ENCODE results near the gene DAPK2.
A peak's percentile ranks its signal among the peaks of the same experiment; 100 is the strongest.
"Not testable (repeated sequence)": the region's sequence is repeated elsewhere in the genome, so short reads cannot be mapped to it uniquely, and the experiment has no call there.

DAPK2 gene

GRCh38 chr15:63973212-63974009 is 72.9 kb downstream of the DAPK2 start:
- no peak for DNase-seq (ENCODE audit: low spot score)

DNA sequence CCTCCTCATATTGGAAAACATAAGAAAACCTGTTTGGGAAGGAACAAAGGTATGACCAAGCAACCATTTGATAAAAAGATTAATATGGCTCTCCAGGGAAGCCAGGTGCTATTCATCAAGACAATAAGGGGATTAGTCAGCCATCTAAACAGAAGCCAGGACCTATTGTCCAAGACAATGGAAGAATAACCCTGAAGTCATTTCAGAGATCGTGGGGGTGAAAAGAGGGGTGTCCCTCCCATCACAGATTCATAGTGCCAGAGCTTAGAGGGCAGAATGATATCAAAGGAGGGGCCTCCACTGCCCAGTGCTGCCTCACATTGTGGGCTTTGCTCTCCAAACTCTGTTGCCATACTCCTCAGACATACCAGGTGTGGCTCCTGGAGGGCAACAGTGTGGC is 73.5 kb downstream of the DAPK2 start:
- no peak for DNase-seq (ENCODE audit: low spot score)

DNA sequence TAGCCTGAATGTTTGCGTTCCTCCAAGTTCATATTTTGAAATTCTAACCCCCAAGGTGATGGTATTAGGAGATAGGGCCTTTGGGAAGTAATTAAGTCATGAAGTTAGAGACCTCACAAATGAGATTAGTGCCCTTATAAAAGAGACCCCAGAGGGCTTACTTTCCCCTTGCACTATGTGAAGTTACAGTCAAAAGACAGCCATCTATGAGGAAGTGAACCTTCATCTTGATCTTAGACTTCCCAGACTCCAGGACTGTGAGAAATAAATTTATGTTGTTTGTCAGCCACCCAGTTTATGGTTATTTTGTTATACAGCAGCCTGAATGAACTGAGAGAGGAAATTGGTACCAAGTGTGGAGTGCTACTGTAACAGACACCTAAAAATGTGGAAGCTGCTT is 74.4 kb downstream of the DAPK2 start:
- DNase-seq (ENCODE audit: low spot score) = no peak

DNA sequence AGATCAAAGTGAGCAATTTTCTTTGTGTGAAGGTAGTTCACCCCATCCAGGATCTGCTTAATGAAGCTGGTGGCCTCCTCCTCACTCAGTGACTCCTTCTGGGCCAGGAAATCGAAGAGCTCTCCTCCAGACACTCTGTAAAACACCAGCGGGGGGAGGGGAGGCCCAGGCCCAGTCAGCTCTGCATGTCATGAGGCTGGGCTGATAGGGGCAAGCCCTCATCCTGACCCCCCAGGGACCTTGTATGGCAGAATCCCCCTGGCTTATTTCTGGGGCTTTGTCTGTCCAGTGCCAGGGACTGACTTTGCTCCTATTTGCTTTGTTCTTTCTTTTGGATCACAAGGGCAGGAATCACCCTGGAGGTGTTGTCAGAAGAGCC is 74.9 kb downstream of the DAPK2 start:
- DNase-seq (ENCODE audit: low spot score) = peak; percentile 38

- no peak for DNase-seq (ENCODE audit: low spot score)
Observed at GRCh38 chr15:63970621-63971426, 75.5 kb downstream of the DAPK2 start.

DNA sequence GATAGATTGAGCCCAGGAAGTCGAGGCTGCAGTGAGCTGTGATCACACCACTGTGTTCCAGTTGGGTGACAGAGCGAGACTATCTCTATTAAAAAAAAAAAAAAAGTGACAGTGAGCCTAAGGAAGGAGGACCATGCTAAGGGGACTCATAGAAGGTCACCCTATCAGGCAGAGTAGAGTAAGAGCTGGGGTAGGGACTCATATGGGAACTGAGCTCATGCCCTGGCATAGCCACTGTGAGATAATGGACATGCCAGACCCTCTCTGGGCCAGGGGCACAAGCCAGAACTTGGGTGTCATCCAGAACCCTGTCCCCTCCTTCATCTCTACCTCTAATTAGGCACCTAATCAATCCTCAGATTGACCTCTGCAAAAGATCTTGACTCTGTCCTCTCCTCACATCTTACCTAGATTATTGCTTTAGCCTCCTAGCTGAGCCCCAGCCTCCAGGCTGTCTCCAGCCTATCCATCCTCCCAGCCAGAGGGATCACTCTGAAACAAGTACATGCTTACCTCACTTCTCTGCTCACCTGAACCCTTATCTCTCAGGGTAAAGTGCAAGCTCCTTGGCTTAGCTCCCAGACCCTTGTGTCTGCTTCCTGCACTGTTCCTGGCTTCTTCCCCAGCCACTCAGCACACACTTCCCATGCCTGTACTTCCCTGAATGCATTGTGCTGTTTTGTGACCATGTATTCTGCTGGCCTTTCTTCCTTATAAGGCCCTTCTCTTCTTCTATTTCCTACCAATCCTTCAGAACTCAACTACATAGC is 76.4 kb downstream of the DAPK2 start:
- no peak for DNase-seq (ENCODE audit: low spot score)

DNA sequence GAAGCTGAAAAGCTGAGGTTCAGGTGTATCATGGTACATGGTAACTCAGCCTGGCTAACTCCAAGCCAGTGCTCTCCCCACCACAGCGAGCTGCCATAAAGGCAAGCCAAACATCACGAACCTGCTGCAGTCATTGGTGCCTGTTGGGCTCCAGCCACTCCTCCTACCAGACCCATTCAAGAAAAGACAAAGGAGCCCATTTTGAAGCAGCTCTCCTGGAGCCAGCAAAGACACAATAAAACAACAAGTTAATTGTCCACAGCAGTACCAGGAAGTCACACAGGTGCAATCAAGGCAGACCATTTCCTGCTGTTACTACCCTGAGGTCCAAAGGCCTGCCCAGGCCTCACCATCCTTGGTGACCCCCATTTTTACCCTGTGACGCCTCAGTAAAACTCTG is 77.6 kb downstream of the DAPK2 start:
- DNase-seq (ENCODE audit: low spot score) = no peak

GRCh38 chr15:63968122-63968524 is 78.2 kb downstream of the DAPK2 start:
- no peak for DNase-seq (ENCODE audit: low spot score)

GRCh38 chr15:63967616-63968015 is 78.7 kb downstream of the DAPK2 start:
- no peak for DNase-seq (ENCODE audit: low spot score)

DNA sequence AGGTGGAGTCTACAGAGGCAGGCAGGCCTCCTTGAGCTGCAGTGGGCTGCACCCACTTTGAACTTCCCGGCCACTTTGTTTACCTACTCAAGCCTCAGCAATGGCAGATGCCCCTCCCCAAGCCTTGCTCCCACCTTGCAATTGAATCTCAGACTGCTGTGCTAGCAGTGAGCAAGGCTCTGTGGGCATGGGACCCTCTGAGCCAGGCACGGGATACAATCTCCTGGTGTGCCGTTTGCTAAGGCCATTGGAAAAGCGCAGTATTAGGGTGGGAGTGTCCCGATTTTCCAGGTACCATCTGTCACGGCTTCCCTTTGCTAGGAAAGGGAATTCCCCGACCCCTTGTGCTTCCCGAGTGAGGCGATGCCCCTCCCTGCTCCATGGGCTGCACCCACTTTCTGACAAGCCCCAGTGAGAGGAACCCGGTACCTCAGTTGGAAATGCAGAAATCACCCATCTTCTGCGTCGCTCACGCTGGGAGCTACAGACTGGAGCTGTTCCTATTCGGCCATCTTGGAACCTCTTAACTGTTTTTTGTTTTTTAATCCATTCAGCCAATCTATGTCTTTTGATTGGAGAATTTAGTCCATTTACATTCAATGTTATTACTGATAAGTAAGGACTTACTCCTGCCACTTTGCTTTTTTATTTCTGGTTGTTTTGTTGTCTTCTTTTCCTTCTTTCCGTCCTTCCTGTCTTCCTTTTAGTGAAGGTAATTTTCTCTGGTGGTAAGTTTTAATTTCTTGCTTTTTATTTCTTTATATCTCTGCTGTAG is 83.2 kb downstream of the DAPK2 start:
- not testable (repeated sequence) for DNase-seq (ENCODE audit: low spot score)

- no peak for DNase-seq (ENCODE audit: low spot score)
Observed at GRCh38 chr15:63953524-63953923, 92.8 kb downstream of the DAPK2 start.

GRCh38 chr15:63950911-63951481 is 95.3 kb downstream of the DAPK2 start:
- DNase-seq (ENCODE audit: low spot score) = no peak

DNA sequence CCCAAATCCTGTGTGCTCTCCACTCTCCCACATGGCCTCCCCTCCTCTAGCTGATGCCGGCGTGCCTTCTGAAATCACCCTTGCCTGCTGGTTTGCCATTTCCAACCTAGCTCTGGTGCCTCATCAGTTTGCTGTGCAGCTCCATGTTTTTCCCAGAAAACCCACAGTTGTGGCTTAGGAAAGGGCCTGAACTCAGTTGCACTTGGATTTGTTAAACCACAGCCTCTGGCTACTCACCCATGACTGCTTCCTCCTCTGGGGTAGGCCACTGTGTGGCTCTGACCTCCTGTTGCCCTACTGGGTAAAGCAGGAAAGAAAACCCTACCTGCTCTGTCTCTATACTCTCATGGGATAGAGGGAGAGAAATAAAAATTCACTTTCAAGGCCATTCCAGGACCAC is 97.3 kb downstream of the DAPK2 start:
- no peak for DNase-seq (ENCODE audit: low spot score)

- DNase-seq (ENCODE audit: low spot score) = no peak
Observed at GRCh38 chr15:63948436-63948835, 97.8 kb downstream of the DAPK2 start.

DNA sequence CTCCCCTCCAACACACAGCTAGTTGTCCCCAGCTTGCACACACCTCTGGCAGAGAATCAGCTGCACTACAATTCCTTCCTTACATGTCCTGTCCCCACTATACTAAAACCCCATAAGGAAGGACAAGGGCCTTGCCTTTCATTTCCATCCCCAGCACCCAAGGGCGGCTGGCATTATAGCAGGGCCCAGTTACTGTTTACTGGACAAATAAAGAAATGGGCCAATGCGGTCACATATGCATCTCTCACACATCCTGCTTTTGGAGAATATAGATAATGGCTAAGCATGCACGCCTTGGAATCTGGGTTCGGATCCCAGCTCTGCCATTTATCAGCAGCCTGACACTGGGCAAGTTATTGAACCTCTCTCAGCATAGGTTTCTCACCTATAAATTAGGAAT is 99.1 kb downstream of the DAPK2 start:
- no peak for DNase-seq (ENCODE audit: low spot score)

DNA sequence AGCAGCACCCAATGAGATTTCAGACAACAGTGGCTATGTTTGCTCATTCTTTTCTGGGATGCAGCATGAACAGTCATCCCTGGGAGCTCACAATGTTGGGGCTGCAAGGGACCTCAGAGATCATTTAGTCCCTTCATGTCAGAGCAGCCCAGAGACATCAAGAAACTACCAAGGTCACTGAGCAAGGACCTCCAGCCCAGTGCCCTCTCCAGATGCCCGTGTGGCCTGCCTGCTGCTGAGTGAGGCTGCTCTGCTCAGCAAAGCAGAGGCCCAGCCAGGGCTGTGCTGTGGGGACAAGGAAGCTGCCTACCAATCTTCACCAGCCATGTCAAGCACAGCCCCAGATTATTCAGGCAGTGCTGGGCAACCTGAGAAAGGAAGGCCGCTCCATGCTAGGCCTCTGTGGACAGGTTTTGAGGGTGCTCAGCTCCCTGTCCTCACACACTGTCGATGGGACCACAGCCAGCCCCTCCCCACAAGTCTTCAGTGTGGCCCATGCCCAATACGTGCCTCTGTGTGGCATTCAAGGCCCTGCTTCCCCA is 99.7 kb downstream of the DAPK2 start:
- no peak for DNase-seq (ENCODE audit: low spot score)

DNA sequence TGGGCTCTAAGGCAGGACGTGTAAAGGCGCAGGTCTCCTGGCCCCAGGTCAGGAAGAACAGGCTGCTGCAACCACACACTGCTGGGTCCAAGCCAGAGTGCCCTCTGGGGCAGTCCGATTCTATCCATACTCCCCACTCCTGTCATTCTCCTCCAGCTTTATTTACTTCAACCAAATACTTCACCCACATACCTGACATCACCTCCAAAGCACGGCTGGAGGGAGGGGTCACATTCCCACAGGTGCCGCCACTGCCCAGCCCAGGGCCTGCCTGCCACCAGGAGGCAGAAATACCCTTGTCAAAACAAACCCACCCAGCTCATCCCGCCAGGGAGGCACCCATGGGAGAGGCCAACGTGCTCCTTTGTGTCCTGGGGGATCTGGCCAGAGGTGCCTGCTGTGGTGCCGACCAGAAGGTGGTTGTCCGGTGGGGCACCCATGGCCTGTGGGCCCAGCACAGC is 100.4 kb downstream of the DAPK2 start:
- DNase-seq (ENCODE audit: low spot score) = no peak

DNA sequence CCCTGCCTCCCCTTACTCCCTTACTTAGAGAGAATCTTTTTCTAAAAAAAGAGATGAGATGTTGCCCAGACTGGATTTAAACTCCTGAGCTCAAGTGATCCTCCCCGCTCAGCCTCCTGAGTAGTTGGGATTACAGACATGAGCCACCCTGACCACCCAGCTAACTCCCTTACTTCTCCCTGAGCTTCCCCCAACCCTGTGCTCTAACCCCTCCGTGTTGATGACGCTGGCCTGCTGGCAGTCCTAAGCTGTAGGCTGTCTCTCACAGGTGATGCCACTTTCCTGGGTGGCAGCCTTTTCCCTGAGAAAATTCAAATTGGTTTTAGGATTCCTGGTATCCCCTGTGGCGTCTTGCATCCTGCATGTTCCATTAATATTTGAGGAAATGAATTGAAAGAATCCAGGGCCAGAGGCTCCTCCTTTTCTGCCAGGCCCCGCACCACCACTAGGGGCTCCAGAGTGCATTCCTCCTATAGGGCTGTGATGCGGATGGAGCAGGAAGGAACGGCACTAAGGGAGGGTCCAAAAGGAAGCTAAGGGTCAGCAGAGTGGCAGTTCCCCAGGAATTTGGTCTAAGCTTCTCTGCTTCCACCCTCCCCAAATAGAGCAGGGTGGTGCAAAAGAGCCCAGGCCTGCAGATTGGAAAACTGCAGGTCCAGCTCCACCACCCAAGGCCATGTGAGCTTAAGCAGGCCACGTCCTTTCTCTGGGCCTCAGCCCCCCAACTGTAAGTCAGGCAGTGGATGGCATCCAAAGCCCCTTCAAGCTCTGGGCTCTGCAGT is 101.1 kb downstream of the DAPK2 start:
- DNase-seq (ENCODE audit: low spot score) = peak; percentile 60

DNA sequence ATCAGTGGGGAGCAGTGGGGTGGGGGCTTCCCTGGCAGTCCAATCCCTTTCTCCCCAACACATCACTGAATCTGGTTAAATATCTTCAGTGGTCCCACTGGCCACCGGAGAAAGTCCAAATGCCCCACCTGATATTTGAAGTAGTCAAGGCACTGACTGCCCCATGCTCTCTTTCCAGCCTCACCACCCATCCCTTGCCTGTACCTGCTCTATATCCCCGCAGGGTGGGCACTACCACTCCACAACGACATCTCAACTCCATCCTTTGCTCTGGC is 101.7 kb downstream of the DAPK2 start:
- no peak for DNase-seq (ENCODE audit: low spot score)

DNA sequence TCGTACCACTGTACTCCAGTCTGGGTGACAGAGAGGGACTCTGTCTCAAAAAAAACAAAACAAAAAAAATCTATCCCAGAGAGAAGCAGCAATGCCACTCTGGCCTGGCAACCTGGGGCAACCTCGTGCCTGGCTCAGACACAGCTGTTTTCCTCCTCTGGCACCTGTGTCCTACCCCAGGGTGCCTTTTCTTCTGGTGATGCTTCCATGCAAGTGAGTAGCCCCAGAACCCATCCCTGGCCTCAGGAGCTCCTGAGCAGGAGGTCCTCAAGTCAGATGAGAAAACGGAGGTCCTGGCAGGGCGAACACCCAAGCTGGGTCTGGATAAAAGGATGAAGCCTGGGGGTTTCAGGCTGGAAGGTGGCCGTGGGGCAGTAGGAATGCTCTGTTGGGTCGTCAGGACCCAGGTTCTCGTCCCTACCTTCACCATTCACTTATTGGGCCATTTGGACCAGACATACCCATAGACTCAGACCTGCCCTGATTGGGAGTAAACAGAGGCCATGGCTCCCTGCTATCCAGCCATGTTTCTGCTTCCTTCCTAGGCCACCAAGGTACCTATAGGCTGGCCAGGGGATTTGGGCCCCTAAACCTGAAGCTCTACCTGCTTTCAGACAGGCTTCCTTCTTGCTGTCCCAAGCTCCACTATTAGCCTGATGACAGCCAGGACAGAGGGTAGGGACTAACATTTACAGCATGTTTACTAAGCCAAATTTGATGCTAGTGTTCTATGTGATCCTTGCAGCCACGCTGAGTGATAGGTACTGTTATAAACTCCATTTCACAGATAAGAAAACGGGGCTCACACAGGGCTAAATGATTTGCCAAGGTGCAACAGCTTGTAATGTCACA is 102.2 kb downstream of the DAPK2 start:
- DNase-seq (ENCODE audit: low spot score) = no peak
